KOPT-K1 (cell line): ENCODE results near the gene CR2.
"Not testable (repeated sequence)": the region's sequence is repeated elsewhere in the genome, so short reads cannot be mapped to it uniquely, and the experiment has no call there.

Experiments
- H3K27ac ChIP-seq: fragments of 200-600 bp; sonication (generic); 2 replicates; pipeline ENCODE4 v1.5.1; 2016; ENCODE audit warnings: antibody characterized with exemption, mild to moderate bottlenecking, low read depth, low read length; ENCODE audit not compliant: poor library complexity, severe bottlenecking
- H3K36me3 ChIP-seq: fragments of 200-600 bp; sonication (generic); 2 replicates; pipeline ENCODE4 v1.5.1; 2017; ENCODE audit warnings: antibody characterized with exemption, mild to moderate bottlenecking, low read length, moderate library complexity; ENCODE audit not compliant: insufficient read depth
- H3K9me3 ChIP-seq: fragments of 200-600 bp; sonication (generic); 2 replicates; pipeline ENCODE4 v1.5.1; 2017; ENCODE audit warnings: antibody characterized with exemption, low read length, mild to moderate bottlenecking; ENCODE audit not compliant: insufficient read depth, poor library complexity, severe bottlenecking

The CR2 gene

DNA sequence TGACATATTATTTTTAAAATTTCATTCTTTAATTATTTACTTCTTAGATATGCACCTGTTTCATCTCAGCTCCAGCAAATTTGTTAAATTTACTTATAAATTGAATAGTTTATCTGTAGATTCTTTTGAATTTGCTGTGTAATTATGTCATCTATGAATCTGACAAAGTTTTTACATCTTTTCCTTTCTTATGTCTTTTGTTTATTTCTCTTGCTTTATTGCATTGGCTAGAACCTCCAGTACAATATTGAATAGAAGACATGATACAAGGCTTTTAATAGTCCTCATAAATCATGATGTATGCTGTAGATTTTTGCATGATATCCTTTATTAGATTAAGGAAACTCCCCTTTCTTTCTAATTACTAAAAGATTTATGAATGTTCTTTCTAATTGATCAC is 62.6 kb downstream of the CR2 start:
- H3K27ac ChIP-seq: no peak overlapping the region
- H3K9me3 ChIP-seq: no peaks in the 10 kb centered on the region
- no peaks in the 10 kb centered on the region for H3K36me3 ChIP-seq

GRCh38 chr1:207518608-207519236 is 64.6 kb downstream of the CR2 start:
- no peaks in the 10 kb centered on the region for H3K36me3 ChIP-seq
- no peak overlapping the region for H3K27ac ChIP-seq
- no peaks in the 10 kb centered on the region for H3K9me3 ChIP-seq

DNA sequence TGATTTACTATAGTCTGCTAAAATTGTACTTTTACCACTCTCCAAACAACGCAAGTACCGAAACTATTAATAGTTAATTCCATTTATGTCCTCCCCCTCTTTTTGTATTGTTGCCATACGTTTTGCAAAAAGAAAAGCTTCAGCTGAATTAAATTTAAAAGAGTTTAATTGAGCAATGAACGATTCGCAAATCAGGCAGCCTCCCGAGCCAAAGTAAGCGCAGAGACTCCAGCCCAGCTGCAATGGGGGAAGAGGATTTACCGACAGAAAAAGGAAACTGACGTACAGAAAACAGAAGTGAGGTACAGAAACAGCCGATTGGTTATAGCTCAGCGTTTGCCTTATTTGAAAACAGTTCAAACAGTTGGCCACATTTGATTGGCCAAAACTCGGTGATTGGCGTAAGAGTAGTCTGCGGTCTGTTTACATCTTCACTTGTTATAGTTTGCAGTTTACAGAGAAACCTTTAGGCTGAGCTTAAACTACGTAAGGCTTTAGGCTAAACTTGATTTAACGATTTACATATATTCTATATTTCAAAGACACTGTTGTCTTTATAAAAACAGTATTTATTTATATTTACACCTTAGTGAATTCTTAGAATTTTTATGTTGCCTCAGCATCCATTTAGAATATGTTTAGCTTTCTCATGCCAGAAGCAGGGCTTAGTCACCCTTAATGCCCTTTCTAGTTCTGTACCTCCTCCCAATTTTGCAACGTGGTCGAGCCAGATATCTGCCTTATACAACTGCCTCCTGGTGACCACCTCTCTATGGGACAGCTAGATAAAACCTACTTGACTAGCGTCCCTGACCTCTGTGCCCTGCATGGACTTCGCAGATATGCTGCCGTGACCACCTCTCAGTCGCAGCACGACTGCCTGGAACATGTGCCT is 65.6 kb downstream of the CR2 start:
- no peak overlapping the region for H3K27ac ChIP-seq
- no peaks in the 10 kb centered on the region for H3K9me3 ChIP-seq

DNA sequence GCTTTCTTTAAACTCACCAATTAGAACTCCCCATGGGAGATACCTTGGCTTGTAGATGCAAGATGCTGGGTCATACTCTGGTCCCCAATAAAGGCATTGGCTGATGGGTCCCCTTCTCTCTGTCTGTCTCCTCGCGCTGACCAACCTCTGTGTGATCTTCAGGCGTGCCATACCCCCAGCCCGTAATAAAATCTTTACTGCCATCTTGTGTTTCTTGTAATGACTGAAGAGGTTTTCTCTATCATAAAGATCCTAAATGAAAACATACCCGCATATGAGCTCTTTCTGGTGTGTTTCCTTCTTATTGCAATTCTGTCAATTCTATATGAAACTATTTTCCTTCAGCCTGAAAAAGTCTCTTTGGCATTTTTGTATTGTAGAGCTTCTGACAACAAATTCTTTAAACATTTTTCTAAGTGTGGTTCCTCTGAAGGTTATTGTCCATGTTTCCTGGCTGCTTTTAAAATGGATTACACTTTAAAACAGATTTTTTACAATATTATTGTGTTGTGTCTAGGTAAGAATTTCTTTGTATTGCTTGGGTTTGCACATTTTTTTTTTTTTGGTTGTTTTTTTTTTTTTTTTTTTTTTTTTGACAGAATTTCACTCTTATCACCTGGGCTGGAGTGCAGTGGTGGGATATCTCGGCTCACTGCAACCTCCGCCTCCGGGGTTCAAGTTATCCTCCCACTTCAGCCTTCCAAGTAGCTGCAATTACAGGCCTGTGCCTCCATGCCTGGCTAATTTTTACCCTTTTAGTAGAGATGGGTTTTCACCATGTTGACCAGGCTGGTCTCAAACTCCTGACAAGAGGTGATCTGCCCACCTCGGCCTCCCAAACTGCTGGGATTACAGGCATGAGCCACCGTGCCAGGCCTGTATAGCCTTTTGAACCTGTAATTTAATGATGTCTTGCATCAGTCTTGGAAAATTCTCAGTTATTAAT is 66.5 kb downstream of the CR2 start:
- not testable (repeated sequence) for H3K36me3 ChIP-seq, H3K9me3 ChIP-seq

More for the DNA sequence above, 65.6 kb downstream of the CR2 start:
- no peaks in the 10 kb centered on the region for H3K36me3 ChIP-seq

DNA sequence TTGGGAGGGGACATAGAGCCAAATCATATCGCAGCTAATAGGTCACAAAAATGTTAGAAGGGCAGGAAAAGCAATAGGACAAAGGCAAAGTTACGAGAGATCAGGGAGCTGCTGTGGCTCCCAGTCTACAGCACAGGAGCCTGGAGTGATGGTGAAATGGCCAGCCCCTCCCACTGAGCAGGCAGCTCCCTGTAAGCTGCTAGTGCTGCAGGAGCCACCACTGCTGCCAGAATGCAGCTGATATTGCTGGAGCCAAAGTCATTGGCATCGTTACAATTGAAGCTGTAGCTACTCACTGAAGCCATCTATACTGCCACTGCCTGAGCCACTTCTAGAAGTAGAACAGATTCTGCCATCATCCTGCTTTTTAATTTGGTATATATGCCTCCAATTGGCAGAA is 71.1 kb downstream of the CR2 start:
- H3K9me3 ChIP-seq, H3K27ac ChIP-seq, H3K36me3 ChIP-seq: not testable (repeated sequence)

More for the DNA sequence above, 66.5 kb downstream of the CR2 start:
- not testable (repeated sequence) for H3K27ac ChIP-seq

GRCh38 chr1:207528401-207528800 is 74.3 kb downstream of the CR2 start:
- not testable (repeated sequence) for H3K27ac ChIP-seq, H3K9me3 ChIP-seq, H3K36me3 ChIP-seq

DNA sequence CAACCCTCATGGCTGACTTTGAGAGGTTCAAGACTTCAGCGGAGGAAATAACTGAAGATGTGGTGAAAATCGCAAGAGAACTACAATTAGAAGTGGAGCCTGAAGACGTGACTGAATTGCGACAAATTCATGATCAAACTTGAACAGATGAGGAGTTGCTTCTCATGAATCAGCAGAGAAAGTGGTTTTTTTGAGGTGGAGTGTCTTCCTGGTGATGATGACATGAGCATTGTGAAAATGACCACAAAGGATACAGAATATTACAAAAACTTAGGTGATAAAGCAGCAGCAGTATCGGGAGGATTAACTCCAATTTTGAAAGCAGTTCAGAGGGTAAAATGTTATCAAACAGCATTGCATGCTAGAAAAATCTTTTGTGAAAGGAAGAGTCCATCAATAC is 82.1 kb downstream of the CR2 start:
- not testable (repeated sequence) for H3K36me3 ChIP-seq, H3K9me3 ChIP-seq, H3K27ac ChIP-seq
